GM12864 (cell line): ENCODE results near the gene COX7A2L.
"Not testable (repeated sequence)": the region's sequence is repeated elsewhere in the genome, so short reads cannot be mapped to it uniquely, and the experiment has no call there.

ENCODE experiments used
- DNase-seq: peaks from one replicate; pipeline ENCODE4 v3.0.0-alpha.2; 2011; ENCODE audit warnings: low read depth
- H3K4me3 ChIP-seq: 2 replicates; pipeline ENCODE4 v1.5.1; 2011; ENCODE audit warnings: mild to moderate bottlenecking, low read depth, low read length, control low read depth
- TF ChIP-seq, protein P1 (sequence below): IDR thresholded peaks from 2 replicates; pipeline ENCODE4 v1.5.1; 2011; ENCODE audit warnings: low read depth, mild to moderate bottlenecking, moderate library complexity, low read length, control low read depth, inconsistent platforms; ENCODE audit errors: missing control alignments

Gene COX7A2L

DNA sequence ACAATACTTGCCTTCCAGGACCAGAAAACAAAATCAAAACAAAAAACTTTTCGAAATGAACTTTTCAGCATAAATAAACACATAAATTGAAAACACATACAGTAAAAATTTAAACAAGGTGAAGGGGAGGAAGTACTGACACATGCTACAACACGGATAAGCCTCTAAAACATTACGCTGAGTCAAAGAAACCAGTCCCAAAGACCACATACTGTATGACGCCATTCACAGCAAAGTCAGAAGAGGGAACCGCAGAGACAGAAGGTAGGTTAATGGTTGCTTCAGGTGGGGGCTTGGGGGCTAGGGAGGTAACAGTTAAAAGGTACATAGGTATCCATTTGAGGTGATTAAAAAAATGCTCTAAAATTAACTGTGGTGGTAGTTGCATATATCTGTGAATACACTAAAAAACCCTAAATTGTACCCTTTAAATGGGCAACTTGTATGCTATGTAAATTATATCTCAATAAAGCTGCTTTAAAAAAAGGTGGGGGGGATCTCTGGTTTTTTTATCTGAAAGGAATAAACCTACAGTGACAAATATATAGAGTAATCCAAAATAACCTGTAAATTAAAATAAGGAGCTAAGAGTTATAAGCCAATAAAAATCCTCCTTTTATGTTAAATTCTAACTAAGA is 7.1 kb downstream of the COX7A2L start:
- TF ChIP-seq, protein P1, sequence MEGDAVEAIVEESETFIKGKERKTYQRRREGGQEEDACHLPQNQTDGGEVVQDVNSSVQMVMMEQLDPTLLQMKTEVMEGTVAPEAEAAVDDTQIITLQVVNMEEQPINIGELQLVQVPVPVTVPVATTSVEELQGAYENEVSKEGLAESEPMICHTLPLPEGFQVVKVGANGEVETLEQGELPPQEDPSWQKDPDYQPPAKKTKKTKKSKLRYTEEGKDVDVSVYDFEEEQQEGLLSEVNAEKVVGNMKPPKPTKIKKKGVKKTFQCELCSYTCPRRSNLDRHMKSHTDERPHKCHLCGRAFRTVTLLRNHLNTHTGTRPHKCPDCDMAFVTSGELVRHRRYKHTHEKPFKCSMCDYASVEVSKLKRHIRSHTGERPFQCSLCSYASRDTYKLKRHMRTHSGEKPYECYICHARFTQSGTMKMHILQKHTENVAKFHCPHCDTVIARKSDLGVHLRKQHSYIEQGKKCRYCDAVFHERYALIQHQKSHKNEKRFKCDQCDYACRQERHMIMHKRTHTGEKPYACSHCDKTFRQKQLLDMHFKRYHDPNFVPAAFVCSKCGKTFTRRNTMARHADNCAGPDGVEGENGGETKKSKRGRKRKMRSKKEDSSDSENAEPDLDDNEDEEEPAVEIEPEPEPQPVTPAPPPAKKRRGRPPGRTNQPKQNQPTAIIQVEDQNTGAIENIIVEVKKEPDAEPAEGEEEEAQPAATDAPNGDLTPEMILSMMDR: no peak

GRCh38 chr2:42351864-42352263 is 9.2 kb downstream of the COX7A2L start:
- TF ChIP-seq, protein P1: no peak
- H3K4me3 ChIP-seq: no peak overlapping the region
- no peak for DNase-seq

More for the DNA sequence above, 7.1 kb downstream of the COX7A2L start:
- DNase-seq: no peak
- no peak overlapping the region for H3K4me3 ChIP-seq

GRCh38 chr2:42350434-42351063 is 10.5 kb downstream of the COX7A2L start:
- H3K4me3 ChIP-seq: no peak overlapping the region
- no peak for DNase-seq
- TF ChIP-seq, protein P1: no peak

DNA sequence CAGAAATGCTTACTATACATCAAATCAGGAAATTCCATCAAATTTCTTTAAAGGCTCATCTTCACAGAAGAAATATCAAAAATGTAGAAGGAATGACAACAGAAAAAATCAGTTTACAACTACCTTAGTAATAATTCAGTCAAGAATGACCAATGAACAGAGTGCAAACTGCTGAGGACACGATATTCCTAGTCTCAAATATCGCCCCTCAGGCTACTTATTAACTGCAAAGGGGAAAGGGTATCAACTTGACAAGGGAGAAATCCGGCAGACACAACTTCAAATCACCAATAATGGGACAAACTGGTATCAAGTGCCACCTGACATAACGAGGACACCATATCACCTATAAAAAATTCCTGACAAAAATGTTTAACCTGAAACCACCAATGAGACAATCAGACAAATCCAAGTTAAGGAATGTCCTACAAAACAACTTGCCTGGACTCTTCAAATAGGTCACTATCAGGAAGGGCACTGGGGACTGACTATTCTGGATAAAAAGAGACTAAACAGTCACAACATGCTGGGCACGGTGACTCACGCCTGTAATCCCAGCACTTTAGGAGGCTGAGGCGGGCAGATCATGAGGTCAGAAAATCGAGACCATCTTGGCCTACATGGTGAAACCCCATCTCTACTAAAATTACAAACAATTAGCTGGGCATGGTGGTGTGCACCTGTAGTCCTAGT is 12.8 kb downstream of the COX7A2L start:
- no peak overlapping the region for H3K4me3 ChIP-seq
- TF ChIP-seq, protein P1: no peak
- DNase-seq: no peak

- DNase-seq, H3K4me3 ChIP-seq: not testable (repeated sequence)
Measured at GRCh38 chr2:42347518-42347917, 13.5 kb downstream of the COX7A2L start.

- DNase-seq, H3K4me3 ChIP-seq: not testable (repeated sequence)
Measured at GRCh38 chr2:42346856-42347255, 14.2 kb downstream of the COX7A2L start.

- no peak for DNase-seq
- TF ChIP-seq, protein P1: no peak
Measured at GRCh38 chr2:42345986-42346385, 15.0 kb downstream of the COX7A2L start.

More at GRCh38 chr2:42345986-42346385, 15.0 kb downstream of the COX7A2L start:
- H3K4me3 ChIP-seq: no peak overlapping the region
